ENCODE data around the gene LRRC8C. TPM values are rescaled to one million over a fixed set of nuclear protein-coding genes. Genes with fewer than 3 reads are reported as not detected.

The LRRC8C gene
- total RNA-seq, 2 donors from 2014 or later: 2.5 to 5.5 TPM

DNA sequence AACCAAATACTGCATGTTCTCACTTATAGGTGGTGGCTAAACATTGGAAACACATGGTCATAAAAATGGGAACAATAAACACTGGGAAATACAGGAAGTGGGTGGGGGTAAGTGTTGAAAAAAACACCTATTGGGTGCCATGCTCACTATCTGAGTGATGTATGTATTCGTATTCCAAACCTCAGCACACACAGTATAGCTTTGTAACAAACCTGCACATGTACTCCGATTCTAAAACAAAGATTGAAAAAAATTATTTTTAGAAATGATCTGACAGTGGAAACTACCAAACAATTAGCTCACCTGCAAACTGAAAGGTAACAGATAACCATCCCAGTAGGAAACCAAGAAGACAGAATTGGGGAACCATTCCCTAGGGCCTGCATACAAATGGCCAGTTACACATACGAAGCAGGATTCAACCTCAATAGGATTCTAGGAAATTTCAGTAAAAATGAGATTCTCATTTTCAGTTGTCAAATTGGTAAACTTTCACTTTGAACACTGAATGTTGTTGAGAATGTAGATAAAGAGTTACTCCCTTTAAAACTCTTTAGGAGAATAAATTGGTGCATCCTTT is 99.8 kb downstream of the LRRC8C start:
- Histone ChIP-seq H3K4me3 (ENCODE audit: low read length) (no peak overlapping the region), H3K36me3 (ENCODE audit: control insufficient read depth, insufficient read depth, low read length) (no peaks in the 10 kb centered on the region), H3K27ac (ENCODE audit: low read depth, low read length) (no peak overlapping the region), H3K9me3 (ENCODE audit: control insufficient read depth, low read length) (no peaks in the 10 kb centered on the region), H3K4me1 (ENCODE audit: control insufficient read depth, insufficient read depth, low read length) (no peaks in the 10 kb centered on the region), H3K9ac (ENCODE audit: extremely low read depth, low read length, poor library complexity, severe bottlenecking) (no peak overlapping the region), H3K27me3 (ENCODE audit: control insufficient read depth, insufficient read depth, low read length, poor library complexity, severe bottlenecking) (no peaks in the 10 kb centered on the region)
- H3K4me1 Mint-ChIP-seq: no peaks in the 10 kb centered on the region
- H3K9me3 Mint-ChIP-seq: no peaks in the 10 kb centered on the region
- 80 to 85% methylated on average over 1 to 3 of the region's 3 CpGs for WGBS, 2 experiments (ENCODE audit: insufficient coverage in 1 of 2, insufficient read length in 1 of 2)
- TF ChIP-seq CTCF (conservative IDR thresholded peaks at IDR 0.05): no peak
- H3K36me3 Mint-ChIP-seq (ENCODE audit: low read depth): no peaks in the 10 kb centered on the region
- no peak overlapping the region for H3K27ac Mint-ChIP-seq
- no peaks in the 10 kb centered on the region for H3K27me3 Mint-ChIP-seq (ENCODE audit: insufficient read depth)
- H3K4me3 Mint-ChIP-seq: no peak overlapping the region
- no peak for DNase-seq

DNA sequence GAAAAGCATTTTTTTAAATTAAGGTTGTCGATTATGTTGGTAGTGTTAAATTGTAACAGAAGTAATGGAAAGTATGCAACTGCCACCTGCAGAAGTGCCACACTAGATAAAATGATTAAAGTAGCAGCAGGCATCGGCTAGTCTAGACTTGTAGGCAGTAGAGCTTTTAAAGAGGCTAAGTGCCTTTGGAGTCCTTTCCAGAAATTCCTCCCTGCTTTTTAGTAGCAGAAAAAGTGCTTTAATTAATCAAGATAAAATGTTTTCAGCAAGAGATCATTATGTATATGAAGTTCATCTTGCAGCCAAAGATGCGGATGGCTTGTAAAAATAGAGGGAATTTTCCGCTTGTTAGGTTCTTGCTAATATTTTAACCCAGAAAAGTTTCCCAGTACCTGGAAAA is 100.8 kb downstream of the LRRC8C start:
- Mint-ChIP-seq H3K27me3 (ENCODE audit: insufficient read depth) (no peaks in the 10 kb centered on the region), H3K27ac (no peak overlapping the region), H3K4me3 (no peak overlapping the region), H3K4me1 (no peaks in the 10 kb centered on the region), H3K9me3 (no peaks in the 10 kb centered on the region), H3K36me3 (ENCODE audit: low read depth) (no peaks in the 10 kb centered on the region)
- no peak for DNase-seq
- Histone ChIP-seq H3K27me3 (ENCODE audit: control insufficient read depth, insufficient read depth, low read length, poor library complexity, severe bottlenecking) (no peaks in the 10 kb centered on the region), H3K9ac (ENCODE audit: extremely low read depth, low read length, poor library complexity, severe bottlenecking) (no peak overlapping the region), H3K4me1 (ENCODE audit: control insufficient read depth, insufficient read depth, low read length) (no peaks in the 10 kb centered on the region), H3K36me3 (ENCODE audit: control insufficient read depth, insufficient read depth, low read length) (no peaks in the 10 kb centered on the region), H3K27ac (ENCODE audit: low read depth, low read length) (no peak overlapping the region), H3K9me3 (ENCODE audit: control insufficient read depth, low read length) (no peaks in the 10 kb centered on the region), H3K4me3 (ENCODE audit: low read length) (no peak overlapping the region)
- no peak for TF ChIP-seq CTCF (conservative IDR thresholded peaks at IDR 0.05)
- 87 to 97% methylated on average over 4 of the region's 4 CpGs for WGBS, 2 experiments (ENCODE audit: insufficient coverage in 1 of 2, insufficient read length in 1 of 2)

DNA sequence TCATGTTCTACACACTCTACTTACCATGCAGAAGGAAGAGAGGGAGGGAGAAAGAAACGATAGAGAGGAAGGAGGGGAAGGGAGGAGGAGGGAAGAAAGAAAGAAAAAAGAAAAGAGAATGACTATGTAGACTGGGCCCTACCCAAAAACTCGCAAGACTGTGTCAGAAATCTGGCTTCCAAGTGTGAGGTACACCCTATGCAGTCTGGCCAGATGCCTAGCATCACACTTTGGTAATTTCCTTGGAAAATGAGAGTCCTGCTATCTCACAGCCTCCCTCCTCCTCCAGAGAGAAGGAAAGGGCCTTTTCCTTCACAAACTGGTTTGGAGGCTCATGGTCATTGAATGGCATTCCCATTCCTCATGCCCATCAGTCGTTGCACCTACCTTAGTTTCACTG is 101.5 kb downstream of the LRRC8C start:
- no peaks in the 10 kb centered on the region for H3K4me1 ChIP-seq (ENCODE audit: control insufficient read depth, insufficient read depth, low read length)
- H3K36me3 Mint-ChIP-seq (ENCODE audit: low read depth): no peaks in the 10 kb centered on the region
- no peak for DNase-seq

More for the DNA sequence above, 101.5 kb downstream of the LRRC8C start:
- Histone ChIP-seq H3K9ac (ENCODE audit: extremely low read depth, low read length, poor library complexity, severe bottlenecking) (no peak overlapping the region), H3K9me3 (ENCODE audit: control insufficient read depth, low read length) (no peaks in the 10 kb centered on the region), H3K4me3 (ENCODE audit: low read length) (no peak overlapping the region), H3K27ac (ENCODE audit: low read depth, low read length) (no peak overlapping the region), H3K36me3 (ENCODE audit: control insufficient read depth, insufficient read depth, low read length) (no peaks in the 10 kb centered on the region), H3K27me3 (ENCODE audit: control insufficient read depth, insufficient read depth, low read length, poor library complexity, severe bottlenecking) (no peaks in the 10 kb centered on the region)
- H3K9me3 Mint-ChIP-seq: no peaks in the 10 kb centered on the region
- TF ChIP-seq CTCF (conservative IDR thresholded peaks at IDR 0.05): no peak
- H3K27ac Mint-ChIP-seq: no peak overlapping the region
- 95 to 100% methylated on average over 2 to 3 of the region's 3 CpGs for WGBS, 2 experiments (ENCODE audit: insufficient coverage in 1 of 2, insufficient read length in 1 of 2)
- no peak overlapping the region for H3K4me3 Mint-ChIP-seq
- no peaks in the 10 kb centered on the region for H3K27me3 Mint-ChIP-seq (ENCODE audit: insufficient read depth)
- no peaks in the 10 kb centered on the region for H3K4me1 Mint-ChIP-seq
